Mucosa of rectum (tissue), 2 donors: ENCODE results near the gene PIK3C3.
"Not testable (repeated sequence)": the region's sequence is repeated elsewhere in the genome, so short reads cannot be mapped to it uniquely, and the experiment has no call there.

Source experiments
- H3K27ac ChIP-seq, 2 donors: one replicate each; pipeline ENCODE4 v1.7.0; 2013; ENCODE audit warnings: inconsistent platforms in 2 of 2, low read depth in 2 of 2, low read length in 2 of 2
- H3K27me3 ChIP-seq, 2 donors: one replicate each; pipeline ENCODE4 v1.7.0; 2013; ENCODE audit warnings: low read length in 2 of 2; ENCODE audit not compliant: control insufficient read depth in 2 of 2, insufficient read depth in 2 of 2
- H3K36me3 ChIP-seq, 2 donors: one replicate each; pipeline ENCODE4 v1.7.0; 2013; ENCODE audit warnings: low read length in 2 of 2; ENCODE audit not compliant: control insufficient read depth in 2 of 2, insufficient read depth in 2 of 2
- H3K4me1 ChIP-seq, 2 donors: one replicate each; pipeline ENCODE4 v1.7.0; 2013; ENCODE audit warnings: low read length in 2 of 2, mild to moderate bottlenecking in 1 of 2; ENCODE audit not compliant: control insufficient read depth in 2 of 2, insufficient read depth in 2 of 2
- H3K4me3 ChIP-seq, 2 donors: one replicate each; pipeline ENCODE4 v1.7.0; 2013; ENCODE audit warnings: low read length in 2 of 2
- H3K9ac ChIP-seq, 2 donors: one replicate each; pipeline ENCODE4 v1.7.0; 2013; ENCODE audit warnings: low read length in 2 of 2, low read depth in 1 of 2, mild to moderate bottlenecking in 1 of 2
- H3K9me3 ChIP-seq, 2 donors: one replicate each; pipeline ENCODE4 v1.7.0; 2013; ENCODE audit warnings: low read length in 2 of 2; ENCODE audit not compliant: control insufficient read depth in 2 of 2
- donor health status: healthy.
- donor health status: Normal muscosa, but diverticular disease.

Gene PIK3C3

DNA sequence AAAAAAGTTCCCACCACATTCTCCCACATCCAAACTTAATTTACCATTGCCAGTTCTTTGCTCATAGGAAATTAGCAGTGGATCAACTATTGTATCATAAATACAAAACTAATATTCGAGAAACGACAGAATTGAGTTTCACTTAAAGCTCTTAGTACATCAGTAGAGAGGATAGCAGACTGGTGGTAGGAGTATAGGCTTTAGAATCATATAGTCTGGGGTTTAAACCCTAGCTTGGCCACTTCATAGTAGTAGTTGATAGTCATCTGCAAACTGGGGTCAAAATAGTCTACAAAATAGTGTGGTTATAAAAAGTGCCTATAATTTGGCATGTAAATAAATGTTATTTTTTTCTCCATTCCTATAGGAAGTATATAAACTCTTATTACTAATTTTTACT is 30.9 kb downstream of the PIK3C3 start:
- Histone ChIP-seq H3K36me3 (peaks cover 5 to 21% of the 10 kb centered on the region in 2 donors), H3K9me3 (no peaks in the 10 kb centered on the region), H3K4me3 (no peak overlapping the region), H3K27me3 (no peaks in the 10 kb centered on the region), H3K4me1 (no peaks in the 10 kb centered on the region), H3K9ac (no peak overlapping the region), H3K27ac (no peak overlapping the region)

GRCh38 chr18:41989508-41989907 is 34.5 kb downstream of the PIK3C3 start:
- H3K27me3 ChIP-seq = no peaks in the 10 kb centered on the region
- no peak overlapping the region for H3K4me3 ChIP-seq
- no peak overlapping the region for H3K27ac ChIP-seq
- H3K9ac ChIP-seq = no peak overlapping the region
- H3K9me3 ChIP-seq = no peaks in the 10 kb centered on the region
- peaks cover 5 to 24% of the 10 kb centered on the region in 2 donors for H3K36me3 ChIP-seq
- no peaks in the 10 kb centered on the region for H3K4me1 ChIP-seq

DNA sequence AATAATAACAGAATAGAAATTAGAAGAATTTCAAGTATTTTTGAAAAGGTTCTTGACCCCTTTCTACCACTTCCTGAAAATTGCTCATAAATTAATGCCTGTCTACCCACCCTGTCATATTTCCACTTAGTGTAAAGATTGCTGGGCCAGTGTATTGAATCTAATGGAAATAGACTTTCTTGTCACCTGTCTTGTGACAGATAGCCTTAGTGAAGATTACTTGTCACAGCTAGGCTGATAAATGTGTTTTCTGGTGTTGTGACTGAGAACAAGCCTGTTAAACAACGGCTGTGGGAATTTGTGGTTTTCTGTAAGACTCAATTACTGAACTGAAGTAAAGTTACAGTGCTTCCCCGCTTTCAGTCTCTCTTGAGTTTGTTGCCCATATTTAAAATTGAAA is 37.0 kb downstream of the PIK3C3 start:
- H3K4me3 ChIP-seq = no peak overlapping the region
- no peaks in the 10 kb centered on the region for H3K27me3 ChIP-seq
- no peaks in the 10 kb centered on the region for H3K9me3 ChIP-seq
- H3K4me1 ChIP-seq = no peaks in the 10 kb centered on the region
- H3K9ac ChIP-seq = no peak overlapping the region
- H3K27ac ChIP-seq = no peak overlapping the region
- peaks cover 11 to 28% of the 10 kb centered on the region in 2 donors for H3K36me3 ChIP-seq

- Histone ChIP-seq H3K4me3 (no peak overlapping the region), H3K36me3 (peaks cover 12 to 34% of the 10 kb centered on the region in 2 donors), H3K9me3 (no peaks in the 10 kb centered on the region)
Observed at GRCh38 chr18:41992703-41993102, 37.7 kb downstream of the PIK3C3 start.

DNA sequence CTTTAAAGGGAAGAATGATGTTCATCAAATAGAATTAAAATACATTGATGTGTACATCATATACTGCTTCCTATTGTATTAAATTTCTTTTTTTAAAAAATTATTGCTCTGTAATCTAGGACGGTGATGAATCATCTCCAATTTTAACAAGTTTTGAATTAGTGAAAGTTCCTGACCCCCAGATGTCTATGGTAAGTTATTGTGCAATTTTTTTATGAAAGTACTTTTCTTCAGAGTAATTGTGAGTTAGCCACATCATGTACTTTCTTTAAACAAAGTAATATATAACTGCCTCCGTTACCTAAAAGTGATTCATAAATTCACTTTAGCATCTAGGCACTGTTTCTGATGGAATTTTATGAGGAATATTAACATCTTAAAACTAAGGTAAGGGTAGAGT is 38.1 kb downstream of the PIK3C3 start:
- Histone ChIP-seq H3K9me3 (no peaks in the 10 kb centered on the region), H3K9ac (no peak overlapping the region), H3K27ac (no peak overlapping the region), H3K27me3 (no peaks in the 10 kb centered on the region), H3K36me3 (peaks cover 12 to 34% of the 10 kb centered on the region in 2 donors), H3K4me3 (no peak overlapping the region), H3K4me1 (no peaks in the 10 kb centered on the region)

More at GRCh38 chr18:41992703-41993102, 37.7 kb downstream of the PIK3C3 start:
- H3K9ac ChIP-seq = no peak overlapping the region
- H3K27ac ChIP-seq = no peak overlapping the region
- H3K4me1 ChIP-seq = no peaks in the 10 kb centered on the region
- H3K27me3 ChIP-seq = no peaks in the 10 kb centered on the region

GRCh38 chr18:41996020-41996419 is 41.0 kb downstream of the PIK3C3 start:
- H3K4me3 ChIP-seq = no peak overlapping the region
- no peaks in the 10 kb centered on the region for H3K27me3 ChIP-seq
- H3K27ac ChIP-seq = no peak overlapping the region
- H3K4me1 ChIP-seq = no peaks in the 10 kb centered on the region
- H3K9ac ChIP-seq = no peak overlapping the region
- H3K36me3 ChIP-seq = peaks cover 22 to 32% of the 10 kb centered on the region in 2 donors
- no peaks in the 10 kb centered on the region for H3K9me3 ChIP-seq

- Histone ChIP-seq H3K36me3 (peaks cover 43 to 52% of the 10 kb centered on the region in 2 donors), H3K4me1 (no peaks in the 10 kb centered on the region), H3K4me3 (no peak overlapping the region), H3K27ac (no peak overlapping the region), H3K27me3 (no peaks in the 10 kb centered on the region), H3K9me3 (no peaks in the 10 kb centered on the region), H3K9ac (no peak overlapping the region)
Observed at GRCh38 chr18:41999751-42000150, 44.7 kb downstream of the PIK3C3 start.

- H3K27ac ChIP-seq = no peak overlapping the region
- H3K4me3 ChIP-seq = no peak overlapping the region
- H3K9me3 ChIP-seq = no peaks in the 10 kb centered on the region
- no peak overlapping the region for H3K9ac ChIP-seq
- no peaks in the 10 kb centered on the region for H3K27me3 ChIP-seq
- H3K4me1 ChIP-seq = no peaks in the 10 kb centered on the region
- peaks cover 44 to 60% of the 10 kb centered on the region in 2 donors for H3K36me3 ChIP-seq
Observed at GRCh38 chr18:42001801-42002200, 46.8 kb downstream of the PIK3C3 start.

- H3K27me3 ChIP-seq = no peaks in the 10 kb centered on the region
- no peak overlapping the region for H3K4me3 ChIP-seq
- H3K9me3 ChIP-seq = no peaks in the 10 kb centered on the region
- no peaks in the 10 kb centered on the region for H3K4me1 ChIP-seq
- H3K27ac ChIP-seq = no peak overlapping the region
- H3K36me3 ChIP-seq = peaks cover 40 to 52% of the 10 kb centered on the region in 2 donors
- no peak overlapping the region for H3K9ac ChIP-seq
Observed at GRCh38 chr18:42004653-42005052, 49.6 kb downstream of the PIK3C3 start.

GRCh38 chr18:42005782-42006181 is 50.7 kb downstream of the PIK3C3 start:
- Histone ChIP-seq H3K9me3 (no peaks in the 10 kb centered on the region), H3K4me1 (no peaks in the 10 kb centered on the region), H3K27me3 (no peaks in the 10 kb centered on the region), H3K4me3 (no peak overlapping the region), H3K27ac (no peak overlapping the region), H3K36me3 (peaks cover 33 to 41% of the 10 kb centered on the region in 2 donors), H3K9ac (no peak overlapping the region)

GRCh38 chr18:42009457-42009856 is 54.4 kb downstream of the PIK3C3 start:
- peaks cover 23 to 30% of the 10 kb centered on the region in 2 donors for H3K36me3 ChIP-seq
- H3K9me3 ChIP-seq, H3K9ac ChIP-seq: not testable (repeated sequence)

More at GRCh38 chr18:42009457-42009856, 54.4 kb downstream of the PIK3C3 start:
- H3K4me1 ChIP-seq, H3K27ac ChIP-seq, H3K27me3 ChIP-seq, H3K4me3 ChIP-seq: not testable (repeated sequence)
